GM19372 (cell line): ENCODE results near the gene WDR70.
"Not testable (repeated sequence)": the region's sequence is repeated elsewhere in the genome, so short reads cannot be mapped to it uniquely, and the experiment has no call there.

ENCODE experiments used
- ATAC-seq: cut with Tn5 transposase; IDR thresholded peaks from one replicate; pipeline ENCODE4 v1.9.1; 2021; ENCODE audit warnings: mild to moderate bottlenecking, low read depth, moderate library complexity; ENCODE audit not compliant: unreplicated experiment

The WDR70 gene

GRCh38 chr5:37451991-37452390, 72.9 kb downstream of the WDR70 start:
- ATAC-seq = not testable (repeated sequence)

DNA sequence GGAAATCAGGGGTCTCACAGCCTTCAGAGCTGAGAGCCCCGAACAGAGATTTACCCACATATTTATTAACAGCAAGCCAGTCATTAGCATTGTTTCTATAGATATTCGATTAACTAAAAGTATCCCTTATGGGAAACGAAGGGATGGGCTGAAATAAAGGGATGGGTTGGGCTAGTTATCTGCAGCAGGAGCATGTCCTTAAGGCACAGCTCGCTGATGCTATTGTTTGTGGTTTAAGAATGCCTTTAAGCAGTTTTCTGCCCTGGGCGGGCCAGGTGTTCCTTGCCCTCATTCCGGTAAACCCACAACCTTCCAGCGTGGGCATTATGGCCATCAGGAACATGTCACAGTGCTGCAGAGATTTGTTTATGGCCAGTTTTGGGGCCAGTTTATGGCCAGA, 74.1 kb downstream of the WDR70 start:
- ATAC-seq = not testable (repeated sequence)

- not testable (repeated sequence) for ATAC-seq
These were observed 75.4 kb downstream of the WDR70 start for GRCh38 chr5:37454402-37455055.

- not testable (repeated sequence) for ATAC-seq
These were observed 84.3 kb downstream of the WDR70 start for GRCh38 chr5:37463191-37464051.

- not testable (repeated sequence) for ATAC-seq
These were observed 85.5 kb downstream of the WDR70 start for GRCh38 chr5:37464581-37464980.

DNA sequence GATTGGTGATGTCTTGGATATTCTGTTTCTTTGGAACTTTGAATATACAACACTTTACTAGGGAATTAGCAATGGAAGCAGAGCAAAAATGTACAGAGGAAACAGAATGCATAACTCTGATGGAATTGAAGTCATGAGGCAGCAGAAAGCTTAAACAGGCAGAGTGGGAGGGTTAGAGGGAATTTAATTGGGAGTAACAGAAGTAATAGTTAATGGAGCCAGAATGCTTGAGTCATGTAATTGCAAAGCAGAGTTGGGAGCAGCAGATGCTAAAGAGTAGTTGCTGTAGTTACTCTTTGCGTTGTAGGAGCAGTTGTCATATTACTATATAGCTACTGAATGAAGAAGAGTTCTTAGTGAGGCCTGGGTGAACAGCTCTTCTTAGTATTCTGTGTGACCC, 90.3 kb downstream of the WDR70 start:
- not testable (repeated sequence) for ATAC-seq

- ATAC-seq = no peak
These were observed 92.6 kb downstream of the WDR70 start for GRCh38 chr5:37471666-37472197.

DNA sequence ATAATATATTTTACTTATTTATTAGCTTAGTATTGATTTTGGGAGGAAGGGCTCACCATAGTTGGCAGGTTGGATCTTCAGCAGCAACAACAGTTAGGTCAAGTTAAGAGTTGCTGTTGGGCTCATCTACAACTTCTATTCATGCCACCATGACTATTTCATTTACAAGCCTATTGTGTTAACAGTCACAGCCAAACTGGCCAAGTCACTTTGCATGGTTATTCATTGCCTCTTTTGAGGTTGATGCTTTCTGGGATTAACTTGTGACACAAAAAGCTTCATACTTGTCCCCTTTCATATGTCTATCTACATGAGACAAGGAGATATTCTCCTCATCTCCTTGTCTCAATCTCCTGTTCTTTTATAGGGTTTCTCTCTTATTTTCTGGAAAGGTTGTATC, 98.3 kb downstream of the WDR70 start:
- no peak for ATAC-seq

DNA sequence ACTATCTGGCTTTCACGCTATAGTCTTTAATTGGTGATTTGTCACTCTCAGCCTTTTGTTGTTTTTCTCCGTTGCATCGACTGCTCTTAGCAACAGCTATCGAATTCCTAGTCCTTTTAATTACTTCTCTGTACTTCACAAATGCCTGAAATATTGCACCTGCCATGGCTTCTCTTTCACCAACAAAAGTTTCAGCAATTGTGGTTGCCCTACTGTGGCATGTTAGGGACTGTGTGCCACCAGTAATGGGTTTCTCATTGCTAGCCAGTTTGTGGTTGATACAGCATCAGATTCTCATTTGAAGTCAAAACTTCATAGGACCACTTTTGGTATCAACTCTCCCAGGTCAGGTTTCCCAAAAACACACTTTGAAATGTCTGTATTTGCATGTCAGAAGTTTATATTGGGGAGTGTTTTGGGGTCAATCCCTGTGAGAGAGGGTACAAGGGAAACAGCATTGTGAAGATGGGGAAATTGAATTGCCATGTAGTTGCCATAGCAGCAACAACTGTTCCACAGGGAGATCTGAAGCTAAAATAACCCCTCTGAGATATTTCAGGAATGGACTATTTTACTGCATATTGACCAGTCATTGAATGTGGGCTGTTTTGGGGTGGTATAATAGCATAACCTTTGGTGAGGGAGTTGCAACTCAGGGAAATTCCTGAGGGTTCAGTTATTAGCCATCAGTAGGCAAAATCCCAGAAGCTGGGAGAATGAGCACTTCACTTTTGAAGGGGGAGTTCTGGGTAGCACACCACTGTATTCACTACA, 99.2 kb downstream of the WDR70 start:
- ATAC-seq = no peak

DNA sequence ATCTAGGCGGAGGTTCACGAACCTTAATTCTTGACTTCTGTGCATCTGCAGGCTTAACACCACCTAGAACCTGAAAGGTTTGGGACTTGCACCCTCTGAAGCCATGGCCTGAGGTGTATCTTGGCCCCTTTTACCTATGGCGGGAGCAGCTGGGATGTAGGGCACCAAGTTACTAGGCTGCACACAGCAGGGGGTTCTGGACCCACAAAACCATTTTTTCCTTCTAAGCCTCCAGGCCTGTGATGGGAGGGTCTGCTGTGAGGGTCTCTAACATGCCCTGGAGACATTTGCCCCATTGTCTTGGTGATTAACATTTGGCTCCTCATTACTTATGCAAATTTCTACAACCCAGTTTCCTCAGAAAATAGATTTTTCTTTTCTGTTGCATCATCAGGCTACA, 102.3 kb downstream of the WDR70 start:
- ATAC-seq = not testable (repeated sequence)

GRCh38 chr5:37490120-37490810, 111.1 kb downstream of the WDR70 start:
- no peak for ATAC-seq

- no peak for ATAC-seq
These were observed 111.8 kb downstream of the WDR70 start for GRCh38 chr5:37490931-37491330.

- ATAC-seq = no peak
These were observed 113.8 kb downstream of the WDR70 start for GRCh38 chr5:37492778-37493555.

DNA sequence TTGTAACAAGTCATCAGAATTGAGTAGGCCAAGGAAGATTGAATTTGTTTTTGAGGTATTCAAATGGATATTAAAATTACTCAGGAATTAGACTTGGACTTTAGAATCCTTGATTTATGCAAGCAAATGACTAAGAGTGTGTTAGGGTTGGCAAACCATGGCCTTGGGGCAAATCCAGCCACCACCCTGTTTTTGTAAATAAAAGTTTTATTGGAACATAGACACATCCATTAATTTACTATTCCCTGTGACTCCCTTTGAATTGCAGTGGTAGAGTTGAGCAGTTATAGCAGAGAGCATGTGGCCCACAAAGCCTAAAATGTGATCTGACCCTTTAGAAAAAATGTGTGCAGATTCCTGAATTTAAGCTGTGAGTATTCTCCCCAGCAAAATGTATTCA, 115.6 kb downstream of the WDR70 start:
- no peak for ATAC-seq

DNA sequence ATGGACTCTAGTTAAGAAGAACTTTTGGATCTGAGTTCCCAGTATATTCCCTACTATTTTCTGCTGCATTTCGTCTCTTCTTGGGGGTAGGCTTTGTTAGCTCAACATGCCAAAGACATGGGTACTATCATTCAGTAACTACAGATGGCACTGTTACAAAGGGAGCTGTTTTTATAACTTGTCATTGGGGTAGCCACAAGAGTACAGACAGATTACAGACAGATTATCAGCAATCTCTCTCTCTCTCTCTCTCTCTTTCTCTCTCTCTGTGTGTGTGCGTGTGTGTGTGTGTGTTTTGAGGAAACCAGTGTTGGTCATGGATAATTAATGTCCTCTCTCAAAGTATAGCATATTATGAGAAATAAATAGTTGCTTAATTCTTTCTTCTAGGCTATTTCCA, 116.1 kb downstream of the WDR70 start:
- no peak for ATAC-seq

- no peak for ATAC-seq
These were observed 116.7 kb downstream of the WDR70 start for GRCh38 chr5:37495668-37496347.

DNA sequence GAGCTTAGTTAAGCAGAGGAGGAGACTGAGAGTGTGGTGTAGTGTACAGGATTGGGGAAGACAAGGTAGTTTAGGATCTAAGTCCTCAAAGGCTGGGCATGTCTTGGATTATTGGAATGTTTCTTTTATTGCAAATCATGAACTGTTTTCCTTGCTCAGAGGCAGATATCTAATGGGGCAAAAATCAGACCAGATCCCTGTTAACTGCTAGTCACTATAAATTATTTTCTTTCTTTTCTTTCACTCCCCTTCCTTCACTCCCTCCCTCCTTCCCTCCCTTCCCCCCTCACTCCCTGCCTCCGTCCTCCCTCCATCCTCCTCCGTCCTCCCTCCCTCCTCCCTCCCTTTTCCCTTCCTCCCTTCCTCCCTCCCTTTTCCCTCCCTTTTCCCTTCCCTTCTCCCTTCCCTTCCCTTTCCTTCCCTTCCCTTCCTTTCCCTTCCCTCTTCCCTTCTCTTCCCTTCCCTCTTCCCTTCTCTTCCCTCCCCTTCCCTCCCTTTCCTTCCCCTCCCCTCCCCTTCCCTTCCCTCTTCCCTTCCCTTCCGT, 117.9 kb downstream of the WDR70 start:
- ATAC-seq = no peak

GRCh38 chr5:37501152-37501551, 122.0 kb downstream of the WDR70 start:
- ATAC-seq = no peak

GRCh38 chr5:37506241-37506640, 127.1 kb downstream of the WDR70 start:
- ATAC-seq = no peak
